ENCODE results near the gene NOG.

The NOG gene

GRCh38 chr17:56608944-56609343 is 15.4 kb downstream of the NOG start:
- no peak for TF ChIP-seq CTCF (IDR thresholded peaks at IDR 0.05)

- no peak for TF ChIP-seq CTCF (IDR thresholded peaks at IDR 0.05)
Measured at GRCh38 chr17:56610321-56610720, 16.8 kb downstream of the NOG start.

GRCh38 chr17:56613131-56613530 is 19.6 kb downstream of the NOG start:
- TF ChIP-seq CTCF (IDR thresholded peaks at IDR 0.05): no peak

GRCh38 chr17:56614522-56614921 is 21.0 kb downstream of the NOG start:
- no peak for TF ChIP-seq CTCF (IDR thresholded peaks at IDR 0.05)

- no peak for TF ChIP-seq CTCF (IDR thresholded peaks at IDR 0.05)
Measured at GRCh38 chr17:56616239-56616638, 22.7 kb downstream of the NOG start.

GRCh38 chr17:56623383-56623782 is 29.9 kb downstream of the NOG start:
- no peak for TF ChIP-seq CTCF (IDR thresholded peaks at IDR 0.05)

GRCh38 chr17:56624309-56624708 is 30.8 kb downstream of the NOG start:
- no peak for TF ChIP-seq CTCF (IDR thresholded peaks at IDR 0.05)

GRCh38 chr17:56624912-56625311 is 31.4 kb downstream of the NOG start:
- no peak for TF ChIP-seq CTCF (IDR thresholded peaks at IDR 0.05)
